ENCODE measurements around the gene TOGARAM2.

The TOGARAM2 gene

DNA sequence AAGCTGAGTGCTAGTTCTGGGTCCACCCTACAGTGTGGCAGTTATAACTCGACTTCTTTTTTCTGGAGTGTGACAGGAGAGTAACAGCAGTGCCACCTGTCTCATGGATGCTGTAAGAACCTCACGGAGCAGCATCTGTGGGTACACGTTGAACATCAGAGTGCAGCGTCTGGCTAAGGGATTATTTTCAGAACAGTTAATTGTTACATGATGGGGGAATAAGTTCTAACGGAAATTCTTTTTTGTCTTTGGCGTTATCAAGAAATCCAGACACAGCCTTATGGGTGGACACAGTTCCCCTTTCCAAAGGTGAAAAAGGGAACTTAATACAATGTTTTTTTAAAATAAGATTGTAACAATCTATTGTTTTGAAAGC, 28.3 kb upstream of the TOGARAM2 start:
- TF ChIP-seq RAD21 (IDR thresholded peaks at IDR 0.05; ENCODE audit: low read depth) (peak; percentile 20; the same call in 1 of the 2 replicates), TCF12 (IDR thresholded peaks at IDR 0.05; ENCODE audit: low read depth) (no peak), CREB1 (IDR thresholded peaks at IDR 0.05; ENCODE audit: low read depth) (no peak), EP300 (IDR thresholded peaks at IDR 0.05; ENCODE audit: borderline replicate concordance) (no peak)
- TF ChIP-seq, protein P1, sequence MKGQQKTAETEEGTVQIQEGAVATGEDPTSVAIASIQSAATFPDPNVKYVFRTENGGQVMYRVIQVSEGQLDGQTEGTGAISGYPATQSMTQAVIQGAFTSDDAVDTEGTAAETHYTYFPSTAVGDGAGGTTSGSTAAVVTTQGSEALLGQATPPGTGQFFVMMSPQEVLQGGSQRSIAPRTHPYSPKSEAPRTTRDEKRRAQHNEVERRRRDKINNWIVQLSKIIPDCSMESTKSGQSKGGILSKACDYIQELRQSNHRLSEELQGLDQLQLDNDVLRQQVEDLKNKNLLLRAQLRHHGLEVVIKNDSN (IDR thresholded peaks at IDR 0.05), result no peak

GRCh38 chr2:28955467-28955866, 25.6 kb upstream of the TOGARAM2 start:
- TF ChIP-seq, protein P1 (IDR thresholded peaks at IDR 0.05), result peak; percentile 30; the same call in 1 of the 2 replicates
- TF ChIP-seq TCF12 (IDR thresholded peaks at IDR 0.05; ENCODE audit: low read depth), result no peak

DNA sequence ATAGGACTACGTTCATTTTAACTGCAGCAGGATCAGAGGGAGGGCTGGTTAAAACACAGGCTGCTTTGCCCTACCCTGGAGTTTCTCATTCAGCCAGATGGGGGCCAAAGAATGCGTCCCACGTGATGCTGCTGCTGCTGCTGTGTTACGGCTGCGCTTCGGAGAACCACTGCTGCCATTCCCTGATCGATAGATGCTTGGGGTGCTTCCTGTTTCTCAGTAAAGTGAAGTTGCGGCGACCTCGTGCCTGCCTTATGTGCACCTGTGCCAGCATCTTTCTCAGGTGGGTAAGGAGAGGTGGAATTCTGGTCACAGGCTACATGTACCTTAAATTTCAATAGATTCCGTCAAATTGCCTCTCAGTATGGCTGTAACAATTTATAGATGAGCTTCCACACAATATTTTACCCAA, 24.7 kb upstream of the TOGARAM2 start:
- TF ChIP-seq CREB1 (IDR thresholded peaks at IDR 0.05; ENCODE audit: low read depth) (no peak), EP300 (IDR thresholded peaks at IDR 0.05; ENCODE audit: borderline replicate concordance) (no peak), EGR1 (IDR thresholded peaks at IDR 0.05) (no peak), REST (IDR thresholded peaks at IDR 0.05; ENCODE audit: low read depth) (no peak), MAX (IDR thresholded peaks at IDR 0.05) (no peak), YY1 (IDR thresholded peaks at IDR 0.05; ENCODE audit: low read depth) (no peak), NFIC (IDR thresholded peaks at IDR 0.05) (no peak), ZBTB7A (IDR thresholded peaks at IDR 0.05; ENCODE audit: low read depth) (no peak), FOXM1 (IDR thresholded peaks at IDR 0.05; ENCODE audit: borderline replicate concordance, low read depth) (no peak), TAF1 (IDR thresholded peaks at IDR 0.05; ENCODE audit: low read depth) (no peak), TEAD4 (IDR thresholded peaks at IDR 0.05) (no peak), RAD21 (IDR thresholded peaks at IDR 0.05; ENCODE audit: low read depth) (no peak)
- TF ChIP-seq, protein P1 (IDR thresholded peaks at IDR 0.05), result no peak

DNA sequence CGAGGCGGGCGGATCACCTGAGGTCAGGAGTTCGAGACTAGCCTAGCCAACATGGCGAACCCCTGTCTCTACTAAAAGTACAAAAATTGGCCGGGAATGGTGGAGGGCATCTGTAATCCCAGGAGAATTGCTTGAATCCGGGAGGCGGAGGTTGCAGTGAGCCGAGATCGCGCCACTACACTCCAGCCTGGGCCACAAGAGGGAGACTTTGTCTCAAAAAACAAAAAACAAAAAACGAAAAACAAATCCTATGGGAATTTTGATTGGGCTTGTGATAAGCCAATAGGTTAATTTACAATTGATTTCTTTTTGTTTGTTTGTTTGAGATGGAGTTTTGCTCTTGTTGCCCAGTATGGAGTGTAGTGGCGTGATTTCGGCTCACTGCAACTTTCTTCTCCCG, 24.2 kb upstream of the TOGARAM2 start:
- TF ChIP-seq MAX (IDR thresholded peaks at IDR 0.05) (no peak), FOXM1 (IDR thresholded peaks at IDR 0.05; ENCODE audit: borderline replicate concordance, low read depth) (no peak), RAD21 (IDR thresholded peaks at IDR 0.05; ENCODE audit: low read depth) (peak; percentile 55), CREB1 (IDR thresholded peaks at IDR 0.05; ENCODE audit: low read depth) (no peak)
- TF ChIP-seq, protein P1 (IDR thresholded peaks at IDR 0.05), result no peak

DNA sequence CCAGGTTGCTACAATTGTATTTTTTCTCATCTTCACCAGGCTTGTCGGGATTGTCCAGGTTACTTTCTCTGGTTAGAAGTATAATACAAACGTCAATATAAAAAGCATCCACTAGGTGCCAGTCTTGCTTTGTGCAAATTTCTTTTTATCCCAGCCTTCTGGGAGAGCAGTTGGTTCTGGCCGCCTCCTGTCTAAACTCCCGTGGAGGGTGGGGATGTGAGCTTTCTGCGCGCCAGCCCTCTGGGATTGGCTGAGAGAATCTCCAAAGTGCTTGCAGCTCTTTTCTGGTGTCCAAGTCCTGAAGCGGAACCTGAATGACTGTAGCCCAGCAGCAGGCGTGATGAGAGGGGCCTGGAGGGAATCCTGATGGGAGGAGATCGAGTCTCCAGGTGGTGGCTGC, 22.4 kb upstream of the TOGARAM2 start:
- TF ChIP-seq RAD21 (IDR thresholded peaks at IDR 0.05; ENCODE audit: low read depth) (peak; percentile 97), MAX (IDR thresholded peaks at IDR 0.05) (no peak), CREB1 (IDR thresholded peaks at IDR 0.05; ENCODE audit: low read depth) (no peak), TCF12 (IDR thresholded peaks at IDR 0.05; ENCODE audit: low read depth) (no peak), REST (IDR thresholded peaks at IDR 0.05; ENCODE audit: low read depth) (no peak), TEAD4 (IDR thresholded peaks at IDR 0.05) (no peak), EP300 (IDR thresholded peaks at IDR 0.05; ENCODE audit: borderline replicate concordance) (no peak)
- TF ChIP-seq, protein P1 (IDR thresholded peaks at IDR 0.05), result no peak

DNA sequence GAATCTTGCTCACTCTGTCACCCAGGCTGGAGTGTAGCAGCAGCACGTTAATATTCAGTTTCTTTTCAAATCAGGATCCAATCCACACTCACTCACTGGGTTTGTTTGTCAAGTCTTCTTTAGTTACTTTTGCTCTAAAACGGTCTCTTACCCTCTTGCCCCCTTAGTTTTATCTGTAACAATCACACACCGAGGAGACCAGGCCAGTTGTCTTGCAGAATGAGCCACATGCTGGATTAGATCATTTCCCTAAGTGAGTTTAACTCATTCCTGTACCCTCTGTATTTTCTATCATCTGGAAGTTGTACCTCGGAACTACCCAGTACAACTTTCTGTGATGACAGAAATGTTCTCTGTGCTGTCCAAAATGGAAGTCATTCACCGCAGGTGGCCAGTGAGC, 20.7 kb upstream of the TOGARAM2 start:
- TF ChIP-seq ZBTB7A (IDR thresholded peaks at IDR 0.05; ENCODE audit: low read depth) (no peak), NFIC (IDR thresholded peaks at IDR 0.05) (no peak), EGR1 (IDR thresholded peaks at IDR 0.05) (no peak), RAD21 (IDR thresholded peaks at IDR 0.05; ENCODE audit: low read depth) (no peak), CREB1 (IDR thresholded peaks at IDR 0.05; ENCODE audit: low read depth) (no peak), TEAD4 (IDR thresholded peaks at IDR 0.05) (no peak), TCF12 (IDR thresholded peaks at IDR 0.05; ENCODE audit: low read depth) (no peak), YY1 (IDR thresholded peaks at IDR 0.05; ENCODE audit: low read depth) (no peak), CEBPB (IDR thresholded peaks at IDR 0.05) (no peak), TAF1 (IDR thresholded peaks at IDR 0.05; ENCODE audit: low read depth) (no peak), FOXM1 (IDR thresholded peaks at IDR 0.05; ENCODE audit: borderline replicate concordance, low read depth) (no peak), EP300 (IDR thresholded peaks at IDR 0.05; ENCODE audit: borderline replicate concordance) (no peak), REST (IDR thresholded peaks at IDR 0.05; ENCODE audit: low read depth) (no peak), MAX (IDR thresholded peaks at IDR 0.05) (no peak)
- TF ChIP-seq, protein P1 (IDR thresholded peaks at IDR 0.05), result no peak
